Fibroblast of skin of right biceps (primary cell): ENCODE measurements around the gene ALDH1A3.
A peak's percentile ranks its signal among the peaks of the same experiment; 100 is the strongest.
"Not testable (repeated sequence)": the region's sequence is repeated elsewhere in the genome, so short reads cannot be mapped to it uniquely, and the experiment has no call there.

Source experiments
- DNase-seq: peaks from one replicate; pipeline ENCODE4 v3.0.0-alpha.2; 2013

Gene ALDH1A3

GRCh38 chr15:100879464-100880138 lies at the start of gene ALDH1A3:
Gene ALDH1A3 (plus strand): TSS chr15:100879831. CDS start chr15:100879908, 77 bp downstream.
- peak; percentile 47 for DNase-seq

- no peak for DNase-seq
Observed at GRCh38 chr15:100831467-100831866, 48.2 kb upstream of the ALDH1A3 start.

- DNase-seq = no peak
Observed at GRCh38 chr15:100832149-100832942, 47.3 kb upstream of the ALDH1A3 start.

- DNase-seq = no peak
Observed at GRCh38 chr15:100833417-100834389, 45.9 kb upstream of the ALDH1A3 start.

- no peak for DNase-seq
Observed at GRCh38 chr15:100834731-100835130, 44.9 kb upstream of the ALDH1A3 start.

- DNase-seq = peak; percentile 54
Observed at GRCh38 chr15:100835636-100836035, 44.0 kb upstream of the ALDH1A3 start.

- DNase-seq = no peak
Observed at GRCh38 chr15:100836501-100836900, 43.1 kb upstream of the ALDH1A3 start.

GRCh38 chr15:100841426-100841825 lies 38.2 kb upstream of the ALDH1A3 start:
- DNase-seq = no peak

- peak; percentile 80 for DNase-seq
Observed at GRCh38 chr15:100842756-100843730, 36.6 kb upstream of the ALDH1A3 start.

GRCh38 chr15:100844167-100844566 lies 35.5 kb upstream of the ALDH1A3 start:
- DNase-seq = no peak

GRCh38 chr15:100844778-100845177 lies 34.9 kb upstream of the ALDH1A3 start:
- no peak for DNase-seq

- no peak for DNase-seq
Observed at GRCh38 chr15:100847194-100847593, 32.4 kb upstream of the ALDH1A3 start.

GRCh38 chr15:100849021-100849854 lies 30.4 kb upstream of the ALDH1A3 start:
- peak; percentile 59 for DNase-seq

GRCh38 chr15:100849855-100850218 lies 29.8 kb upstream of the ALDH1A3 start:
- DNase-seq = no peak

GRCh38 chr15:100851428-100852015 lies 28.1 kb upstream of the ALDH1A3 start:
- not testable (repeated sequence) for DNase-seq

- no peak for DNase-seq
Observed at GRCh38 chr15:100852630-100853029, 27.0 kb upstream of the ALDH1A3 start.

GRCh38 chr15:100853676-100854440 lies 25.8 kb upstream of the ALDH1A3 start:
- no peak for DNase-seq

- DNase-seq = no peak
Observed at GRCh38 chr15:100856867-100857266, 22.8 kb upstream of the ALDH1A3 start.

- DNase-seq = no peak
Observed at GRCh38 chr15:100858294-100858693, 21.3 kb upstream of the ALDH1A3 start.
